Esophagus (tissue), 2 donors: ENCODE measurements around the gene BAG2. TPM values are rescaled to one million over a fixed set of nuclear protein-coding genes. Genes with fewer than 3 reads are reported as not detected.

ENCODE experiments used
- H3K27ac ChIP-seq, 2 donors: one replicate each; pipeline ENCODE4 v1.5.1; 2013; ENCODE audit warnings: low read depth in 2 of 2, mild to moderate bottlenecking in 2 of 2, inconsistent platforms in 1 of 2, low read length in 1 of 2, moderate library complexity in 1 of 2
- H3K27me3 ChIP-seq, 2 donors: one replicate each; pipeline ENCODE4 v1.6.1; 2013; ENCODE audit warnings: low read length in 2 of 2, control low read depth in 1 of 2, mild to moderate bottlenecking in 1 of 2; ENCODE audit not compliant: insufficient read depth in 2 of 2, control insufficient read depth in 1 of 2
- H3K36me3 ChIP-seq, 2 donors: one replicate each; pipeline ENCODE4 v1.6.1; 2013; ENCODE audit warnings: low read length in 1 of 2; ENCODE audit not compliant: control insufficient read depth in 2 of 2, insufficient read depth in 2 of 2
- H3K4me1 ChIP-seq, 2 donors: one replicate each; pipeline ENCODE4 v1.6.1; 2013; ENCODE audit warnings: low read length in 1 of 2; ENCODE audit not compliant: control insufficient read depth in 2 of 2, insufficient read depth in 2 of 2
- H3K4me3 ChIP-seq, 2 donors: one replicate each; pipeline ENCODE4 v1.5.1; 2013; ENCODE audit warnings: low read length in 2 of 2, mild to moderate bottlenecking in 2 of 2, low read depth in 1 of 2, moderate library complexity in 1 of 2
- H3K9me3 ChIP-seq, 2 donors: one replicate each; pipeline ENCODE4 v1.6.1; 2013; ENCODE audit warnings: mild to moderate bottlenecking in 2 of 2, low read depth in 1 of 2, low read length in 1 of 2, moderate library complexity in 1 of 2; ENCODE audit not compliant: control insufficient read depth in 2 of 2, insufficient read depth in 1 of 2
- WGBS, 2 donors: extraction: QIAGEN DNeasy Blood & Tissue Kit; methylation state at CpG; one replicate each; pipeline ENCODE4 v1.1.7; 2013; 5-methylcytosine and 5-hydroxymethylcytosine counted together
- polyA plus RNA-seq, 2 donors: library from polyadenylated mRNA; stranded (reverse); fragments of 200-250 nt; gene quantifications; one replicate each; pipeline ENCODE4 v1.2.3, GENCODE V29; 2013
- donor health status: healthy with polysubstance abuse.
- donor health status: Bipolar disorder and iron deficiency.

BAG2 gene
- 1 to 10 TPM in 1 of 2 donors, under 1 TPM in 1; 0.77 to 2.3 TPM for polyA plus RNA-seq

- H3K4me3 ChIP-seq = peak within 1 kb of the TSS; percentile 59 to 70
- H3K27ac ChIP-seq = peak within 1 kb of the TSS; percentile 87 to 92
- H3K27me3 ChIP-seq = no peaks in the 10 kb centered on the region
- H3K4me1 ChIP-seq = no peaks in the 10 kb centered on the region
- H3K36me3 ChIP-seq = no peaks in the 10 kb centered on the region
- WGBS, 2 donors = 1% methylated on average over 90 to 97 of the region's 97 CpGs
- H3K9me3 ChIP-seq = no peaks in the 10 kb centered on the region
Measured at GRCh38 chr6:57172136-57173055, at the start of gene BAG2. BAG2 (plus strand) TSS chr6:57172326; CDS start chr6:57172698, 372 bp downstream.

DNA sequence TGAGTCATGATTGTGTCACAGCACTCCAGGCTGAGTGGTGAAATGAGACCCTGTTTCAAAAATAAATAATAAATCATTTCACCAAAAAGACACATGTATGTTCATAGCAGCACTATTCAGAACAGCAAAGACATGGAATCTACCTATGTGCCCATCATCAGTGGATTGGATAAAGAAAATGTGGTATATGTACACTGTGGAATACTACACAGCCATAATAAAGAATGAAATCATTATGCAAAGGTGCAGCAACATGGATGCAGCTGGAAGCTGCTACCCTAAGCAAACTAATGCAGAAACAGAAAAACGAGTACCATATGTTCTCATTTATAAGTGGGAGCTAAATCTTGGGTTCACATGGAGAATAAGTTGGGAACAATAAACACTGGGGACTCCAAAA is 49.0 kb upstream of the BAG2 start:
- WGBS, 2 donors = 95 to 99% methylated on average over 1 of the region's 1 CpG

DNA sequence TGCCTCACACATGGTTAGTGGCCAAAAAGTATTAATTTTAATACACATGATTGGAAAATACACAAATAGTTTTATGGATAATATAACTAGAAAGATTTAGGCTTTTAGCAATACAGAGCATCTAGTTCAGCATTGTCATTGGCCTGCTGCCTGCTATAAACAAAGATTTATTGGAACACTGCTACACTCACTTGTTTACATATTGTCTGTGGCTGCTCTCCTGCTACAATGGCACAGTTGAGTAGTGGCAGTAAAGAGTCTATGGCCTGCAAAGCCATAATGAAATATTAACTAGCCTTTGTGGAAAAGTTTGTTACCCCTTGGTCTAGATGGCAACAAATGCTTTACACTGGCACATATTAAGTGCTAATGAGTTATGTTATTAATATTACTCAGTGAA is 44.4 kb upstream of the BAG2 start:
- no peak overlapping the region for H3K27ac ChIP-seq
- H3K27me3 ChIP-seq = no peaks in the 10 kb centered on the region
- no peak overlapping the region for H3K4me3 ChIP-seq
- no peaks in the 10 kb centered on the region for H3K4me1 ChIP-seq
- no peaks in the 10 kb centered on the region for H3K9me3 ChIP-seq
- H3K36me3 ChIP-seq = no peaks in the 10 kb centered on the region

More for the DNA sequence above, 49.0 kb upstream of the BAG2 start:
- H3K9me3 ChIP-seq = no peaks in the 10 kb centered on the region
- no peaks in the 10 kb centered on the region for H3K4me1 ChIP-seq
- H3K36me3 ChIP-seq = no peaks in the 10 kb centered on the region
- no peak overlapping the region for H3K4me3 ChIP-seq
- H3K27me3 ChIP-seq = no peaks in the 10 kb centered on the region
- H3K27ac ChIP-seq = no peak overlapping the region

DNA sequence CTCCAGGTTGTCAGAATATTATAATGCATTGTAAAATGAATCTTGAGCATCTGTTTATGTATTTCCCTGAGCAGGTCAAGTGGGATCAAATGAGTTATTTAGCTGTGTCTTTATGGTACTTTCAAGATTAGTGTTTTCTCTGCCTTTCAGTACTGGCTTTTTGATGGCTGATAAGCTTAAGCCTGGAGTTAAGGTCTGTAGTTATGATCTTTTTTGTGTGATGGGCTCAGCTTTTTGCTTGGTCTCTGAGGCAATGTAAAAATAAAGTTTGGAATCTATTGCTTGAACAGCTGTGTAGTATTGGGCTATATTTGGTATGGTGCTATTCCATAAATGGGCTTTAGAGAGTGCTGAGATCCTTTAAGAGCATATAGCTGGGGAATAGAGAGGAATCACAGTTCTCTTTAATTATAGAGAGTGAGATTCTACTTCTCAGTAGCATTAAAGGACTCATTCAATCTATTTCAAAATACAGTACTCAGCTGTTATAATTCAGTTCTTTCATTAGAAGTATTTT is 41.4 kb upstream of the BAG2 start:
- H3K9me3 ChIP-seq = no peaks in the 10 kb centered on the region
- H3K27ac ChIP-seq = no peak overlapping the region
- no peaks in the 10 kb centered on the region for H3K4me1 ChIP-seq
- H3K27me3 ChIP-seq = no peaks in the 10 kb centered on the region
- H3K36me3 ChIP-seq = peaks cover 0 to 3% of the 10 kb centered on the region in 2 donors
- H3K4me3 ChIP-seq = no peak overlapping the region

DNA sequence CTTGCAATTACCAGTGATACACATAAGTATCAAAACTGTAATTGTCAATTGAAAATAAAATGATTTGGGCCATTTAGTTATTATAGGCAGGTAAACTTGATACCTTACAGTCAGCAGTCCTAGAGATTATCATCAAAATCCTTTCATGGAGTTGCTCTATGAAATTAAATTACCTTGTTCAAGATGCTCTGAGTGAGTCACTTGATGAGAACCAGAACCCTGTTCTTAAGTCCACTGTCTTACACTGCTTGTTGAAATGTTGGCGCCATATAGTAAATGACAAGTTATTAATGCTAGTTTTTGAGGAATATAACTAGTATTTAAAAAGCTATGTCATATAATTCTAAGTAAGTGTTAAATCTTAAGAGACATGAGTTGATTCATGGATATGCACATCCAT is 37.2 kb upstream of the BAG2 start:
- no peaks in the 10 kb centered on the region for H3K27me3 ChIP-seq
- no peaks in the 10 kb centered on the region for H3K9me3 ChIP-seq
- no peak overlapping the region for H3K4me3 ChIP-seq
- no peak overlapping the region for H3K27ac ChIP-seq
- H3K4me1 ChIP-seq = no peaks in the 10 kb centered on the region
- 99 to 100% methylated on average over 1 of the region's 1 CpG for WGBS, 2 donors
- H3K36me3 ChIP-seq = peaks cover 0 to 3% of the 10 kb centered on the region in 2 donors

- Histone ChIP-seq H3K4me1 (no peaks in the 10 kb centered on the region), H3K4me3 (no peak overlapping the region), H3K27me3 (no peaks in the 10 kb centered on the region), H3K36me3 (peaks cover 0 to 3% of the 10 kb centered on the region in 2 donors), H3K27ac (no peak overlapping the region), H3K9me3 (no peaks in the 10 kb centered on the region)
- 74 to 84% methylated on average over 1 of the region's 1 CpG for WGBS, 2 donors
Measured at GRCh38 chr6:57135885-57136284, 36.2 kb upstream of the BAG2 start.

- Histone ChIP-seq H3K36me3 (peaks cover 0 to 3% of the 10 kb centered on the region in 2 donors), H3K27me3 (no peaks in the 10 kb centered on the region), H3K27ac (no peak overlapping the region), H3K4me3 (no peak overlapping the region), H3K9me3 (no peaks in the 10 kb centered on the region), H3K4me1 (no peaks in the 10 kb centered on the region)
- 91 to 94% methylated on average over 2 of the region's 2 CpGs for WGBS, 2 donors
Measured at GRCh38 chr6:57137350-57137749, 34.8 kb upstream of the BAG2 start.

GRCh38 chr6:57138026-57138425 is 34.1 kb upstream of the BAG2 start:
- Histone ChIP-seq H3K36me3 (peaks cover 0 to 3% of the 10 kb centered on the region in 2 donors), H3K4me3 (no peak overlapping the region), H3K27ac (no peak overlapping the region), H3K9me3 (no peaks in the 10 kb centered on the region), H3K4me1 (no peaks in the 10 kb centered on the region), H3K27me3 (no peaks in the 10 kb centered on the region)
- WGBS, 2 donors = 94 to 96% methylated on average over 11 of the region's 11 CpGs

- H3K4me3 ChIP-seq = no peak overlapping the region
- no peaks in the 10 kb centered on the region for H3K36me3 ChIP-seq
- H3K9me3 ChIP-seq = no peaks in the 10 kb centered on the region
- H3K4me1 ChIP-seq = no peaks in the 10 kb centered on the region
- no peak overlapping the region for H3K27ac ChIP-seq
- no peaks in the 10 kb centered on the region for H3K27me3 ChIP-seq
- WGBS, 2 donors = 88 to 90% methylated on average over 4 of the region's 4 CpGs
Measured at GRCh38 chr6:57141451-57142177, 30.5 kb upstream of the BAG2 start.
